GM12873 (cell line): ENCODE data around the gene RELL1.

ENCODE experiments used
- CTCF ChIP-seq: IDR thresholded peaks from 2 replicates; pipeline ENCODE4 v1.5.1; 2012; ENCODE audit warnings: low read depth, mild to moderate bottlenecking, moderate library complexity, low read length, control low read depth; ENCODE audit not compliant: insufficient read depth; ENCODE audit errors: missing control alignments

RELL1 gene

GRCh38 chr4:37693030-37693429, 6.9 kb upstream of the RELL1 start:
- no peak for TF ChIP-seq CTCF

GRCh38 chr4:37690976-37691375, 4.8 kb upstream of the RELL1 start:
- no peak for TF ChIP-seq CTCF

GRCh38 chr4:37689353-37690095, 3.3 kb upstream of the RELL1 start:
- no peak for TF ChIP-seq CTCF

- no peak for TF ChIP-seq CTCF
These were observed 1.5 kb upstream of the RELL1 start for GRCh38 chr4:37687681-37688080.

- TF ChIP-seq CTCF: no peak
These were observed 1.0 kb upstream of the RELL1 start for GRCh38 chr4:37687194-37687562.

- TF ChIP-seq CTCF: no peak
These were observed 278 bp downstream of the RELL1 start for GRCh38 chr4:37685823-37686372.

- TF ChIP-seq CTCF: no peak
These were observed 884 bp downstream of the RELL1 start for GRCh38 chr4:37685161-37685822.
